ENCODE data around the gene CNOT2.

GRCh38 chr12:70292017-70292776, 49.0 kb downstream of the CNOT2 start:
- TF ChIP-seq CTCF (IDR thresholded peaks at IDR 0.05) (no peak), POLR2A (IDR thresholded peaks at IDR 0.05) (no peak)
